ENCODE data around the gene ALG6. TPM values are rescaled to one million over a fixed set of nuclear protein-coding genes. Genes with fewer than 3 reads are reported as not detected.

Gene ALG6
- polyA plus RNA-seq, 1 donor = 33.0 TPM

Other genes starting within 250 kb of the ALG6 start
- gene FOXD3, start 45.1 kb upstream of the ALG6 start, polyA plus RNA-seq (ENCODE audit: insufficient read length) = 0.07 TPM
- gene ITGB3BP, start 155.6 kb downstream of the ALG6 start, polyA plus RNA-seq (ENCODE audit: insufficient read length) = 84.2 TPM
- gene EFCAB7, start 155.9 kb downstream of the ALG6 start, polyA plus RNA-seq (ENCODE audit: insufficient read length) = 27.5 TPM
- 31.3 TPM for gene PGM1, start 225.8 kb downstream of the ALG6 start, polyA plus RNA-seq (ENCODE audit: insufficient read length)

Measured in left kidney (tissue), 1 donor.